WTC11 (cell line): ENCODE measurements around the gene SCNM1. TPM values are rescaled to one million over a fixed set of nuclear protein-coding genes. Genes with fewer than 3 reads are reported as not detected.

Experiments
- ATAC-seq: fragments of 200-7000 bp; cut with Tn5 transposase; 2 replicates; pipeline ENCODE4 v1.10.0; 2021; ENCODE audit warnings: mild to moderate bottlenecking, moderate library complexity
- CTCF ChIA-PET: fragments of 300-600 bp; sonication (Branson Sonifier 250); formaldehyde crosslinking; loops from one replicate; lab custom pipeline; 2021; ENCODE audit warnings: antibody characterized with exemption; lab: Charles Lee
- POLR2A ChIA-PET: fragments of 350-600 bp; sonication (Branson Sonifier 250); formaldehyde crosslinking; loops from one replicate; lab custom pipeline; 2021; ENCODE audit warnings: antibody characterized with exemption; lab: Charles Lee
- DNase-seq: peaks from one replicate; pipeline ENCODE4 v3.0.0; 2021; ENCODE audit warnings: low spot score
- H3K27ac Mint-ChIP-seq: 2 replicates; pipeline ENCODE4 v1.8.0; 2021; ENCODE audit warnings: mixed read lengths
- H3K27me3 Mint-ChIP-seq: 2 replicates; pipeline ENCODE4 v1.8.0; 2021; ENCODE audit warnings: low read depth, mild to moderate bottlenecking, moderate library complexity, mixed read lengths
- H3K36me3 Mint-ChIP-seq: 2 replicates; pipeline ENCODE4 v1.8.0; 2021; ENCODE audit warnings: mixed read lengths
- H3K4me1 Mint-ChIP-seq: 2 replicates; pipeline ENCODE4 v1.8.0; 2022; ENCODE audit warnings: mixed read lengths
- H3K4me3 Mint-ChIP-seq: 2 replicates; pipeline ENCODE4 v1.8.0; 2021; ENCODE audit warnings: mild to moderate bottlenecking, moderate library complexity, mixed read lengths
- H3K9me3 Mint-ChIP-seq: 2 replicates; pipeline ENCODE4 v1.8.0; 2021; ENCODE audit warnings: mixed read lengths
- ATF6 ChIP-seq: sonication (generic); formaldehyde crosslinking; IDR thresholded peaks from 2 replicates; pipeline ENCODE4 v1.8.1; 2023; ENCODE audit warnings: mild to moderate bottlenecking, missing genetic modification reagents
- ERG ChIP-seq: fragments of 250-450 bp; sonication (Bioruptor Pico); IDR thresholded peaks from 2 replicates; pipeline ENCODE4 v1.8.0; 2021; ENCODE audit warnings: mild to moderate bottlenecking
- ETV6 ChIP-seq: sonication (generic); formaldehyde crosslinking; IDR thresholded peaks from 2 replicates; pipeline ENCODE4 v1.8.1; 2022; ENCODE audit warnings: mild to moderate bottlenecking, missing genetic modification reagents
- FOXJ3 ChIP-seq: sonication (generic); formaldehyde crosslinking; IDR thresholded peaks from 2 replicates; pipeline ENCODE4 v1.9.0; 2021; ENCODE audit warnings: missing genetic modification reagents, mild to moderate bottlenecking, borderline replicate concordance
- FOXP4 ChIP-seq: sonication (generic); formaldehyde crosslinking; IDR thresholded peaks from 2 replicates; pipeline ENCODE4 v1.8.0; 2022; ENCODE audit warnings: mild to moderate bottlenecking, missing genetic modification reagents
- HMGXB4 ChIP-seq: sonication (generic); formaldehyde crosslinking; IDR thresholded peaks from 2 replicates; pipeline ENCODE4 v1.8.1; 2023; ENCODE audit warnings: mild to moderate bottlenecking, moderate library complexity, missing genetic modification reagents
- IRF1 ChIP-seq: sonication (generic); formaldehyde crosslinking; IDR thresholded peaks from 2 replicates; pipeline ENCODE4 v1.8.0; 2023; ENCODE audit warnings: missing genetic modification reagents
- MAX ChIP-seq: sonication (generic); formaldehyde crosslinking; IDR thresholded peaks from 2 replicates; pipeline ENCODE4 v1.8.0; 2022; ENCODE audit warnings: mild to moderate bottlenecking, missing genetic modification reagents
- PRDM15 ChIP-seq: sonication (generic); formaldehyde crosslinking; IDR thresholded peaks from 2 replicates; pipeline ENCODE4 v1.8.0; 2022; ENCODE audit warnings: missing genetic modification reagents
- SMAD4 ChIP-seq: sonication (generic); formaldehyde crosslinking; IDR thresholded peaks from 2 replicates; pipeline ENCODE4 v1.8.0; 2022; ENCODE audit warnings: mild to moderate bottlenecking, missing genetic modification reagents
- TEAD4 ChIP-seq: sonication (generic); formaldehyde crosslinking; IDR thresholded peaks from 2 replicates; pipeline ENCODE4 v1.8.0; 2022; ENCODE audit warnings: mild to moderate bottlenecking, missing genetic modification reagents
- ZNF532 ChIP-seq: fragments of 250-450 bp; sonication (Bioruptor Pico); IDR thresholded peaks from 2 replicates; pipeline ENCODE4 v1.9.0; 2021; ENCODE audit warnings: mild to moderate bottlenecking, borderline replicate concordance
- total RNA-seq: library from RNA; stranded (reverse); gene quantifications from 3 replicates; pipeline ENCODE4 v1.2.3, GENCODE V29; 2021

Gene SCNM1
- total RNA-seq, 1 experiment from 2014 or later, result 45.3 TPM

GRCh38 chr1:151144474-151145303 is 21.3 kb upstream of the SCNM1 start (continued):
- TF ChIP-seq HMGXB4 (CRISPR knock-in tag) (no peak), ERG (CRISPR knock-in tag) (no peak), FOXP4 (CRISPR knock-in tag) (no peak)

GRCh38 chr1:151145304-151146071 is 20.5 kb upstream of the SCNM1 start:
- DNase-seq (peak; percentile 48), ATAC-seq (peak; percentile 11)
- peaks cover 38% of the 10 kb centered on the region for H3K4me1 Mint-ChIP-seq
- TF ChIP-seq PRDM15 (CRISPR knock-in tag) (peak; percentile 60), IRF1 (CRISPR knock-in tag) (no peak)
- H3K4me3 Mint-ChIP-seq, result peak overlapping the region; percentile 93
- H3K9me3 Mint-ChIP-seq, result no peaks in the 10 kb centered on the region
- CTCF ChIA-PET, result interaction anchor here (2.7 to 4.5 kb wide), 6 partner anchors 10 to 98 kb away, joined by 10 to 63 read pairs (median 25); partner anchors contain the start of genes C1orf56, GABPB2 and TNFAIP8L2
- peaks cover 44% of the 10 kb centered on the region for H3K27me3 Mint-ChIP-seq
- POLR2A ChIA-PET, result interaction anchor here (1.3 to 2.5 kb wide), 3 partner anchors 14 to 136 kb away, joined by 3 to 11 read pairs (median 3); partner anchors contain the start of gene ZNF687
- no peak overlapping the region for H3K27ac Mint-ChIP-seq
- no peaks in the 10 kb centered on the region for H3K36me3 Mint-ChIP-seq

GRCh38 chr1:151146072-151146411 is 19.9 kb upstream of the SCNM1 start:
- CTCF ChIA-PET, result interaction anchor here (4.5 kb wide), 1 partner anchor 45 kb away, joined by 63 read pairs; no protein-coding TSS in a partner anchor
- POLR2A ChIA-PET, result interaction anchor here (2.5 kb wide), 1 partner anchor 15 kb away, joined by 11 read pairs; no protein-coding TSS in a partner anchor
- DNase-seq (no peak), ATAC-seq (no peak)
- Mint-ChIP-seq H3K9me3 (no peaks in the 10 kb centered on the region), H3K36me3 (no peaks in the 10 kb centered on the region), H3K27ac (no peak overlapping the region), H3K4me3 (peak overlapping the region; percentile 93), H3K4me1 (peaks cover 38% of the 10 kb centered on the region), H3K27me3 (peaks cover 44% of the 10 kb centered on the region)
- TF ChIP-seq SMAD4 (CRISPR knock-in tag), result no peak
- TF ChIP-seq MAX (CRISPR knock-in tag), result peak; percentile 51
- TF ChIP-seq ETV6 (CRISPR knock-in tag), result no peak
- no peak for TF ChIP-seq ZNF532
- no peak for TF ChIP-seq ATF6 (CRISPR knock-in tag)
- no peak for TF ChIP-seq FOXJ3 (CRISPR knock-in tag)
- 0 out of 2 replicates have a peak, but pooled peaks have one; percentile 36 for TF ChIP-seq TEAD4
